Activated naive CD8-positive, alpha-beta T cell (primary cell): ENCODE data around the gene ADRA2C.

ENCODE experiments used
- H3K27ac Mint-ChIP-seq: one replicate; pipeline ENCODE4 v1.8.0; 2021; ENCODE audit warnings: mixed read lengths
- H3K27me3 Mint-ChIP-seq: one replicate; pipeline ENCODE4 v1.8.0; 2021; ENCODE audit warnings: mixed read lengths
- H3K36me3 Mint-ChIP-seq: one replicate; pipeline ENCODE4 v1.8.0; 2021; ENCODE audit warnings: mixed read lengths
- H3K4me1 Mint-ChIP-seq: one replicate; pipeline ENCODE4 v1.8.0; 2021; ENCODE audit warnings: low read depth, mixed read lengths
- H3K4me3 Mint-ChIP-seq: one replicate; pipeline ENCODE4 v1.8.0; 2021; ENCODE audit warnings: mild to moderate bottlenecking, mixed read lengths
- H3K9me3 Mint-ChIP-seq: one replicate; pipeline ENCODE4 v1.8.0; 2021; ENCODE audit warnings: low read depth, mixed read lengths

ADRA2C gene

DNA sequence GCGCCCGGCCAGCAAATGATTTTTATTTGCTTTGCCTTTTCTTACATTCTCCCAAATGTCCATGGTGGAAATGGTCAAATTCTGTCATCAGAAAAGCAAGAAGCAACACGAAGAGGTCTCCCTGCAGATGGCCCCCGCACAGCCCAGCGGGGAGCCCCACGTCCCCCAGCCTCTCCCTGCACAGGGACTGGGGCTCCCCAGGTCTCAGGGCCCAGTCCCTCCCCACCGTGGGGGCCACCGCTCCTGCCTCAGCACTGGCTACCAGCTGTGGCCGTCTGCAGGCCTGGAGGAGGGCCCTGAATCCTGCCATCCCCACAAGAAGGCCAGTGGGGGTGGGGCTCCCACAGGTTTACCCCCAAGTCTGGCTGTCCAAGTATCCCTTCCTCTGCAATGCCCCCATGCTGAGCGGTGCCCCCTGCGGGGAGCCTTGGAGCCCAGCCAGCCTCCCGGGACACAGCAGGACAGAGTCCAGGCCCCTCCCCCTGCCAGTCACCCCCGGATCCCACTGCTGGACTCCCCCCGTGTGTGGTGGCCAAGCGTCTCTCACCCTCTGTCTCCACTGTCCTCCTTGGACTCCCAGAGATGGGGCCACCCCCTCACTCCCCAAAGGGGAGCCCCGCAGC, 38.2 kb upstream of the ADRA2C start:
- Mint-ChIP-seq H3K4me1 (peaks cover 2% of the 10 kb centered on the region), H3K36me3 (no peaks in the 10 kb centered on the region), H3K27ac (no peak overlapping the region), H3K4me3 (no peak overlapping the region), H3K9me3 (no peaks in the 10 kb centered on the region), H3K27me3 (peaks cover 9% of the 10 kb centered on the region)

DNA sequence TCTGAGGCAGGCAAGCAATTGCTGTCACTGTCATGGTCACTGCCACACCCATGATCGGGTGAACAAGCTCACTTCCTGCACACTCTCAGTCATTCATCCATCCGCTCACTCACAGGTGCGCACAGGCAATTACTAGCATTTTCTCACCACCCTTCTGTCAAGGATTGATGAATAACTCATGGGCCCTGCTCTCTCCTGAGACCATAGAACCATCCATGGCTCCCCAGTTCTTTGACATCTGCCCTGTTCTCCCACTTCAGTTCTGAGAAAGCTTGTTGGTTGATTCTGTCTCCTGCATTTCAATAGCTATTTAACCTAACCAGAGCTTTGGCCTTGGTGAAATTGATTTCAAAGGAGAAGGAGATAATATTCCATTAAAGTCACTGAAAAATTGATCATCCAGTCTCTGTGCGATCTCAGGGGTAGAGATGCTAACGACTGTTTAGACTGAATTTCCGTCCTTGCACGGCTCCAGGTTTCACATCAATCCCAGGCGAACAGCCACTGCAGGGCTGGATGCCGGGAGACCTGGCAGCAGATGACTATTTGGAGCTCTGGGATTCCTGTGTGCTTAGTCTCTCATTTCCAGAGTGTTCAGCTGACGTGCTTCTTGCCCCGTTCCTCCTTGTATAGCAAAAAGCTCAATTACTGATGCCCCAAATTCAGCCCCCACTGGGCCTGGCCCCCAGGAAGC, 36.9 kb upstream of the ADRA2C start:
- Mint-ChIP-seq H3K27me3 (peaks cover 9% of the 10 kb centered on the region), H3K27ac (no peak overlapping the region)

DNA sequence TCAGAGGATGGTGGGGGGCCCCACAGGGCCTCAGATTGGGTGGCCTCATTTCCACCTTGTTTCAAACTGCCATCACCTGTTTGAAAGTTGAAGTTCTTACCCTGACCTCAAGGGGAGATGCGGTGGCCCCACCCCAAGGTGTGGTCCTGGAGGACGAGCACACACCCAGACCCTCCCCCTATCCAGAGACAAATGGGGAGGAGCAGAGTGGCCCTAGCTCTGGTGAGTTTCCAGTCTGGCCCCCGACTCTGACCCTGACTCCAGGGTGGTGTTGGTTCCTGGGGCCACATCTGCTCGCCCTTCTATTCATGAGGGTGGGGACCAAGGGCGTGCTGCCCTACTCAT, 36.3 kb upstream of the ADRA2C start:
- H3K4me3 Mint-ChIP-seq = no peak overlapping the region
- peaks cover 4% of the 10 kb centered on the region for H3K27me3 Mint-ChIP-seq
- H3K9me3 Mint-ChIP-seq = no peaks in the 10 kb centered on the region
- H3K27ac Mint-ChIP-seq = no peak overlapping the region
- no peaks in the 10 kb centered on the region for H3K4me1 Mint-ChIP-seq
- no peaks in the 10 kb centered on the region for H3K36me3 Mint-ChIP-seq

More for the DNA sequence above, 36.9 kb upstream of the ADRA2C start:
- H3K4me1 Mint-ChIP-seq = peaks cover under 1% of the 10 kb centered on the region
- H3K9me3 Mint-ChIP-seq = no peaks in the 10 kb centered on the region
- H3K4me3 Mint-ChIP-seq = no peak overlapping the region
- H3K36me3 Mint-ChIP-seq = no peaks in the 10 kb centered on the region

- Mint-ChIP-seq H3K4me1 (no peaks in the 10 kb centered on the region), H3K4me3 (no peak overlapping the region), H3K27me3 (peaks cover 4% of the 10 kb centered on the region), H3K36me3 (no peaks in the 10 kb centered on the region), H3K27ac (no peak overlapping the region), H3K9me3 (no peaks in the 10 kb centered on the region)
Measured at GRCh38 chr4:3730422-3731190, 35.6 kb upstream of the ADRA2C start.

- Mint-ChIP-seq H3K4me3 (no peak overlapping the region), H3K36me3 (no peaks in the 10 kb centered on the region), H3K9me3 (no peaks in the 10 kb centered on the region), H3K27ac (no peak overlapping the region), H3K27me3 (peaks cover 13% of the 10 kb centered on the region), H3K4me1 (no peaks in the 10 kb centered on the region)
Measured at GRCh38 chr4:3732076-3733028, 33.8 kb upstream of the ADRA2C start.

- peaks cover 13% of the 10 kb centered on the region for H3K27me3 Mint-ChIP-seq
- no peaks in the 10 kb centered on the region for H3K9me3 Mint-ChIP-seq
- H3K4me3 Mint-ChIP-seq = no peak overlapping the region
- H3K27ac Mint-ChIP-seq = no peak overlapping the region
- no peaks in the 10 kb centered on the region for H3K4me1 Mint-ChIP-seq
- no peaks in the 10 kb centered on the region for H3K36me3 Mint-ChIP-seq
Measured at GRCh38 chr4:3733195-3733594, 33.0 kb upstream of the ADRA2C start.

DNA sequence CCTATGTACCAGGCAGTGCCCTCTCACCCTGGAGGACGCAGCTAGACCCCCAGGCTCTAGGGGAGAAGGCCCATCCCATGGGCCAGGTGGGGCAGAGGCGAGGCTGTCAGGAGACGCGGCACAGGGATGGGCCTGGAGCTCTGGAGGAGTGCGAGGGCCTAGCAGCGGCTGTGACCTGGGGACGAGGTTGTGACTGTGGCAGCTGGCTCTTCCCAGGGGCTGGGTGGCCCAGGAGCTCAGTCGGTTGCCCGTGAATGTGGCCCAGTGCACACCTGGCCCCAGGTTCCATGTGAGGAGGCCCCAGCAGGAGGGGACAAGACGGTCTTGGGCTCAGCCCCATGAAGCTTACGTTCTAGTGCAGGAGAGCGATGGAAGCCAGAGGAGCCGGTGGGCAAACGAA, 31.0 kb upstream of the ADRA2C start:
- Mint-ChIP-seq H3K27ac (no peak overlapping the region), H3K9me3 (no peaks in the 10 kb centered on the region), H3K27me3 (peaks cover 9% of the 10 kb centered on the region), H3K4me1 (no peaks in the 10 kb centered on the region), H3K4me3 (no peak overlapping the region), H3K36me3 (no peaks in the 10 kb centered on the region)

DNA sequence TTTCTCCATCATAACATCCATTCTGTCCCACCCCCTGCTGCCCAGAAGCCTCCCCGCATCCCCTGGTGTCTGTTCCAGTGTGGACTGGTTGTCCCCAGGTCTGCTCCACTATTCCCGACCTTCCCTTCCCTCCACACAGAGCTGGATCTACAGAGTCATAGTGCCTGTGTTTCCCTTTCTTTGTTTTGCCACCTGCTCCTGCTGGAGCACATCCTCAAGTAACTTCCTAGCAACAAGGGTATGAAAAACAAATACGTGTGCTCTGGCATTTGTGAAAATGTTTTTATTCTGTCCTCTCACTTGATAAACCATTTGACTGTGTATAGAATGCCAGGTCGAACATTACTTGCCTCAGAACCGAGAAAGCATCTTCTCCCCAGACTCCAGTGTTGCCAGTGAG, 29.9 kb upstream of the ADRA2C start:
- Mint-ChIP-seq H3K27ac (no peak overlapping the region), H3K9me3 (no peaks in the 10 kb centered on the region), H3K27me3 (peaks cover 12% of the 10 kb centered on the region), H3K4me1 (no peaks in the 10 kb centered on the region), H3K36me3 (no peaks in the 10 kb centered on the region), H3K4me3 (no peak overlapping the region)

DNA sequence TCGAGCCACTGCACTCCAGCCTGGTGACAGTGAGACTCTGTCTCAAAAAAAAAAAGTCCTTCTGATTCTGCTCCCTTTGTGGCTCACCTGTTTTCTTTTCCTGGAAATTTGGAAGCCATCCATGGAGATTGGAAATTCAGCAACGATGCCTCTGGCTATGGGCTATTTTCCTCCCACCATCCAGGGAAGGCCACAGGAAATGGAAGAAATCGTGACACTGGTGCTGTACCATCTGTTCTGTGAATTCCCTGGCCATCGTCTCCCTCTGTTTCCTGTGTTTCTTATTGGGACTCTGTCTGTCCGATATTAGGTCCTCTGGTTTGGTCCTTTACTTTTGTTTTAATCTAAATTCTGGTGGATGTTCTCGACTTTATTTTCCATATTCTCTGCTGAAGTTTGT, 29.4 kb upstream of the ADRA2C start:
- H3K27me3 Mint-ChIP-seq = peaks cover 12% of the 10 kb centered on the region
- no peaks in the 10 kb centered on the region for H3K9me3 Mint-ChIP-seq
- H3K36me3 Mint-ChIP-seq = no peaks in the 10 kb centered on the region
- no peak overlapping the region for H3K4me3 Mint-ChIP-seq
- no peaks in the 10 kb centered on the region for H3K4me1 Mint-ChIP-seq
- H3K27ac Mint-ChIP-seq = no peak overlapping the region

- Mint-ChIP-seq H3K36me3 (no peaks in the 10 kb centered on the region), H3K27ac (no peak overlapping the region), H3K27me3 (peaks cover 20% of the 10 kb centered on the region), H3K9me3 (peaks cover 5% of the 10 kb centered on the region), H3K4me3 (no peak overlapping the region), H3K4me1 (no peaks in the 10 kb centered on the region)
Measured at GRCh38 chr4:3739577-3739976, 26.6 kb upstream of the ADRA2C start.

DNA sequence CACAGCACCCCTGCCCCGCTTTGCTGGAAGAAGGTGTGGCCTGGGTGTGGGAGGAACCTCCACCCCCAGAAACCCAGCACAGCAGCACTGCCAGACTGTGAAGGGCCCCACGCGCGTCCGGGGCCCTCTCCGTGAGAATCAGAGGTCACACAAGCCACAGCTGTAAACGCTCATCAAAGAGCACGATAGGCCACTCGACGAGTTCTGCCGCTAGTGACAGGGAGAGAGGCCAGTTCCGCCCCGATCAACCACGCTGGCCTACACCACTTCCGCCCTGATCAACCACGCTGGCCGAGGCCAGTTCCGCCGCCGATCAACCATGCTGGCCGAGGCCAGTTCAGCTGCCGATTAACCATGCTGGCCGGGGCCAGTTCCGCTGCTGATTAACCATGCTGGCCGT, 25.9 kb upstream of the ADRA2C start:
- Mint-ChIP-seq H3K27me3 (peaks cover 25% of the 10 kb centered on the region), H3K9me3 (peaks cover 5% of the 10 kb centered on the region), H3K4me3 (no peak overlapping the region), H3K27ac (no peak overlapping the region), H3K36me3 (no peaks in the 10 kb centered on the region), H3K4me1 (no peaks in the 10 kb centered on the region)

DNA sequence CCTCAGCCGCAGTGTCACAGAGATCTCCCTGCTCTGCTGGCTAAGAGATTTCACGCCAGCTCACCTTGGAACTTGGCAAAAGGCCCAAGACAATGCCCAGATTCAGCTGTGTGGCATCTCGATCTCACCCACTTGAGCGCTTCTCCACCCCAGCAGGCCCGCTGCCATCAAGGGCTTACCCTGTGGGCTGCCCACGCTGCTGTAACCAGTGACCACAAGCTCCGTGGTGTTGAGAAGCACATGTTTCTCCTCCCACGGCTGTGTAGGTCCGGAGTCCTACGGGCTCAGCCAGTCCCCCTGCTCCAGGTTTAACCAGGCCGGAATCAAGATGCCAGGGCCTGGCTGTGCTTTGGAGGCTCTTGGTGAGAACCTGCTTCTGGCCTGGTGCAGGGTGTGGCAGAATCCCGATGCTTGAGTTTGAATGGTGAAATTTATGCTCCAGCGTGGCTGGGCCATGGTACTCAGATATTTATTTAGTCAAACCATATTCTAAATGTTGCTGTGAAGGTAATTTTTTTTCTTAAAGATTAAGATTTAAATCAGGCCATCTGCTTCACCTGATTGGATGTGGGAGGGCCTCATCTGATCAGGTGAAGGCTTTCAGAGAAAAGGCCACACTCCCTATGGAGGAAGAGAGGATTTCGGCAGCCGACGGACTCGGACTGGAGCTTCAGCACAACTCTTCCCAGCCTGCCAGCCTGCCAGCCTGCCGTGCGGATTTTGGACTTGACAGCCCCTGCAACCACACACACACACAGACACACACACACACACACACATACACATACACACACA, 24.8 kb upstream of the ADRA2C start:
- Mint-ChIP-seq H3K9me3 (peaks cover 5% of the 10 kb centered on the region), H3K4me3 (no peak overlapping the region), H3K36me3 (no peaks in the 10 kb centered on the region), H3K27ac (no peak overlapping the region), H3K27me3 (peaks cover 24% of the 10 kb centered on the region), H3K4me1 (peaks cover 2% of the 10 kb centered on the region)

- H3K4me1 Mint-ChIP-seq = peaks cover 2% of the 10 kb centered on the region
- no peak overlapping the region for H3K27ac Mint-ChIP-seq
- no peaks in the 10 kb centered on the region for H3K36me3 Mint-ChIP-seq
- peaks cover 26% of the 10 kb centered on the region for H3K27me3 Mint-ChIP-seq
- H3K9me3 Mint-ChIP-seq = peaks cover 5% of the 10 kb centered on the region
- no peak overlapping the region for H3K4me3 Mint-ChIP-seq
Measured at GRCh38 chr4:3742610-3743009, 23.6 kb upstream of the ADRA2C start.

DNA sequence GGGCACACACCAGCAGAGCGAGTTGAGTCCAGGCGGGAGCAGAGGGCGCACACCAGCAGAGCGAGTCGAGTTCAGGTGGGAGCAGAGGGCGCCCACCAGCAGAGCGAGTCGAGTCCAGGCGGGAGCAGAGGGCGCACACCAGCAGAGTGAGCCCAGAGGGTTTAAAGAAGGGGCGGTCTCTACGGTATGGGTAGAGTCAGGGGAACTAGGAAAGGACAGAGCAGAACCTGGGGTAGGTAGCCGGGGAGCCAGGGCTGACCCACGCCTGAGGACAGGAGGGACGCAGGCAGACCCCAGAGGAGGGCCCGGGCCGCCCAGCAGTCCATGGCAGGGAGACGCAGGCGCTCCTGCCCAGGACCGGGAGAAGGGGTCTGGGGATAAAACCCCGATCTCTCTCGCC, 22.0 kb upstream of the ADRA2C start:
- Mint-ChIP-seq H3K9me3 (peaks cover 5% of the 10 kb centered on the region), H3K27me3 (peaks cover 34% of the 10 kb centered on the region), H3K4me3 (no peak overlapping the region), H3K4me1 (peaks cover 2% of the 10 kb centered on the region), H3K27ac (no peak overlapping the region), H3K36me3 (no peaks in the 10 kb centered on the region)
